HG02884 (cell line): Measurements from ENCODE around the gene CDC42SE2.
"Not testable (repeated sequence)": the region's sequence is repeated elsewhere in the genome, so short reads cannot be mapped to it uniquely, and the experiment has no call there.

Experiments
- ATAC-seq: cut with Tn5 transposase; IDR thresholded peaks from one replicate; pipeline ENCODE4 v1.9.1; 2021; ENCODE audit warnings: mild to moderate bottlenecking, moderate library complexity; ENCODE audit not compliant: unreplicated experiment

The CDC42SE2 gene

DNA sequence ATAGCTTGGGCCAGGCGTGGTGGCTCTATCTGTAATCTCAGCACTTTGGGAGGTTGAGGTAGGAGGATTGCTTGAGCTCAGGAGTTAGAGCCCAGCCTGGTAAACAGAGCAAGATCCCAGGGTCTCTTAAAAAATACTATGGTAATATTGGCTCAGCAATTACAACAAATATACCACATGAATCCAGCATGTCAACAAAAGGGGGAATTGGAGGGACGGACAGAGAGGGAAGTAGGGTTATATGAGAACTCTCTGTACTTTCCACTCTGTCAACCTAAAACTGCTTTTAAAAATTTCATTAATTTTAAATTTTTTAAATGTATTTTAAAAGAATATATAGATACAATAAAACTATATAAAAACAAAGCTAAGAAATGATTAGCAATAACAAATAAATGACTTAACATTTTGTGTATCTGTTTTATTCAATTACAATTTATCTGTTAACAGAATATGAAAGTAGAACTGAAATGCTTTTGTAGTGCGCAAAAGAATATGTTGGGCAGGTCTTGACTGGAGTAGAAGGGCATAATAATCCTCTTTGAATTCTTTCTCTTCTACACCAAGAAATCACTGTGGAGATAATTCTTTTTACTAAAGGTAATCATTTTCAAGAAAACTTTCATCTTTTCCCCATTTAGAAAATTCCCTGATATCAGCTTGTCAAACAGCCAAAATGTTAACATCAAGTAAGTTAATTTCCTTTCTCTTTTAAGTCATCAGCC lies 12.9 kb upstream of the CDC42SE2 start:
- ATAC-seq, result no peak

GRCh38 chr5:131252824-131253171 lies 11.1 kb upstream of the CDC42SE2 start:
- peak; percentile 83 for ATAC-seq

DNA sequence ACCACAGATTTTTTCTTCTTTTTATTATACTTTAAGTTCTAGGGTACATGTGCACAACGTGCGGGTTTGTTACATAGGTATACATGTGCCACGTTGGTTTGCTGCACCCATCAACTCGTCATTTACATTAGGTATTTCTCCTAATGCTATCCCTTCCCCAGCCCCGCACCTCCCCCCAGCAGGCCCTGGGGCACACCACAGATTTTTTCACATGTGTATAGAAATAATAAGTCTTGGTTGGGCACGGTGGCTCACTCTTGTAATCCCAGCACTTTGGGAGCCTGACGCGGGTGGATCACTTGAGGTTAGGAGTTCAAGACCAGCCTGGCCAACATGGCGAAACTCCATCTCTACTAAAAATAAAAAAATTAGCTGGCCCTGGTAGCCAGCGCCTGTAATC lies 9.8 kb upstream of the CDC42SE2 start:
- not testable (repeated sequence) for ATAC-seq

- no peak for ATAC-seq
Observed at GRCh38 chr5:131254741-131255140, 9.1 kb upstream of the CDC42SE2 start.

- ATAC-seq, result no peak
Observed at GRCh38 chr5:131256507-131256823, 7.4 kb upstream of the CDC42SE2 start.

DNA sequence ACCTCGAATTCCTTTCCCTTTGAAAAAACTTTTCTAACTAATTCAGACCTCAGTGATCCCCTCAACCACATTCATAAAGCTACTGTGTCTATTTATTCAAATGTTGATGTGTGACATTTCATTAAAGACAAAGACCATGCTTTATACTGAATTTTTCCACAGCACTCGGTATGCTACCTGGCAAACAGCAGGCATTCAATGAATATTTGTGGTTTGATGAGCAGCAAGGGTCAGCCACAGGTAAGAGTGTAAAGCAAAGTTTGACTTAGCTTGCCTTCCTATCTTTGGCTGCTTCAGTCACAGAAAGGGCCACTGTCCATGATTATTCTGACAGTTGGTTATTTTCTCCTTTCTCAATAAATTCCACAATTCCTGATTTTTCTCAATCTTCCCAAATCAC lies 5.1 kb upstream of the CDC42SE2 start:
- no peak for ATAC-seq

DNA sequence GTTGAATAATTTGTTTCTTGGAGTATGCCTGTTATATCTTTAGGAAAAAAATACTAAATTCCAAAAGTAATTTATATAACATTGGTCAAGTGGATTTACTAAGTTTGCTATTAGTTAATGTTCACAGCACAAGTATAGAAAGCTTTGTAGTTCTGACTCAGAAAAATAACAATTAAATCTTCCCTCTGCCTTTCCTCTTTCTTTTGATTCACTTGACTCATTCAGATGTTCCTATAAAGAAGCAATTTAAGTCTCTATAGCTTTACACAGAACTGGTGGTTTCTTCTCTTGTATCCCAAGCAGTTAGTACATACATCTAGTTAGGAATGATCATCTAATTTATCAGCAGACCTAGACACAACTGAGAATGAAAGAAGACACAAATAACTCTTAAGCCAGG lies 4.5 kb upstream of the CDC42SE2 start:
- no peak for ATAC-seq

GRCh38 chr5:131260895-131261294 lies 3.0 kb upstream of the CDC42SE2 start:
- no peak for ATAC-seq

DNA sequence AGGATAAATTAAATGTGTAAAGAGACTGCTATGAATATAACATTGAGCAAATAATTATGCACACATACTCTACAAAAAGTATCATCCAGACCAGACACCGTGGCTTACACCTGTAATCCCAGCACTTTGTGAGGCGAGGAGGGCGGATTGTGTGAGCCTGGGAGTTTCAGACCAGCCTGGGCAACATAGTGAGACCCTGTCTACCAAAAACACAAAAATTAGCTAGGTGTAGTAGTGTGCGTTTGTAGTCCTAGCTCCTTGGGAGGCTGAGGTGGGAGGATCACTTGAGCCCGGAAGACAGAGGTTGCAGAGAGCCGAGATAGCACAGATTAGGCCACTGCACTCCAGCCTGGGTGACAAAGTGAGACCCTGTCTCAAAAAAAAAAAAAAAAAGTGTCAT lies 2.4 kb upstream of the CDC42SE2 start:
- ATAC-seq, result no peak

DNA sequence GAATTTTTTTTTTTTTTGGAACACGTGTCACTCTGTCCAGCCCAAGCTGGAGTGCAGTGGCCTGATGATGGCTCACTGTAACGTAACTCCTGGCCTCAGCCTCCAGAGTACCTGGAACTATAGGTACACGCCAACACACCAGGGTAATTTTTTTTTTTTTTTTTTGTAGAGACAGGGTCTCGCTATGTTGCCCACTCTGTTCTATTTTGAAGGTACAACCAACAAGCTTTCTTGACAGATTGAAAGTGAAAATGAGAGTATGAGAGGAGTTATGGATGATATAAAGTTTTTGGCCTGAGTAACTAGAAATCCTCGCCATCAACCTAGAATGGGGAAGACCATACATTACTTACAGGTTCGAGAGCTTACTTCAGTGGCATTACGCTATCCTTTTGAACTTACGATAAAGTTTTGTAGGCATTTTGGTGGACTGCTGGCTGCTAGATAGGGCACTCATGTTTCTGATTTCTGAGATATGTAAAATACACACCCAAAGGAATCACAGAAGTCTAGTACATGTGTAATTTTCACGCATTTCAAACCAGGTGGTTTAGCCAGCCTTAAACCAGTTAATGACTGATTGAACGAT lies 806 bp upstream of the CDC42SE2 start:
- ATAC-seq, result peak; percentile 3

GRCh38 chr5:131264451-131265099 lies 722 bp downstream of the CDC42SE2 start:
- ATAC-seq, result no peak

DNA sequence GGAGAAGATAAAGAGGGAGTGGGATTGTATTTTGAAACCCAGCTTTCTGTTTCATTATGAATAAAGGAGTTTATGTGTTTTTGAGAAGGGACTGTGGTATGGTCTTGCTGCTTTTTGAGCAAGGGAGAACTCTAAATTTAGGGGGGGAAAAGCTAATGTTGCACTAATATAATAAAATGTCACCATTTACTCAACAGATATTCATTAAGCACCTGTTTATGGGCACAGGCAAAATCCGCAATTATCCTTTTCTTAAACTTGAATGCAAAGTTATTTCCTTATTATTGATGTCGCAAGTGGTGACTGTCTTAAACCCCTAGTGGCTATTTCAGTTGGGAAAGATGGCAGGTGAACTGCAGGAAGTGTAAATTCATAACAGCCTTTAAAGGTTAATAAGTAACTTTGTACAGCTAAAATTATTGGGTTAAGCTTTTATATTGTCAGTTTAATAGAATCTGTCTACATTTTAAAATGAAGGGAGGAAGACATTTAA lies 1.5 kb downstream of the CDC42SE2 start:
- peak; percentile 17 for ATAC-seq

GRCh38 chr5:131266370-131267060 lies 2.7 kb downstream of the CDC42SE2 start:
- no peak for ATAC-seq

- no peak for ATAC-seq
Observed at GRCh38 chr5:131268758-131269370, 5.0 kb downstream of the CDC42SE2 start.

DNA sequence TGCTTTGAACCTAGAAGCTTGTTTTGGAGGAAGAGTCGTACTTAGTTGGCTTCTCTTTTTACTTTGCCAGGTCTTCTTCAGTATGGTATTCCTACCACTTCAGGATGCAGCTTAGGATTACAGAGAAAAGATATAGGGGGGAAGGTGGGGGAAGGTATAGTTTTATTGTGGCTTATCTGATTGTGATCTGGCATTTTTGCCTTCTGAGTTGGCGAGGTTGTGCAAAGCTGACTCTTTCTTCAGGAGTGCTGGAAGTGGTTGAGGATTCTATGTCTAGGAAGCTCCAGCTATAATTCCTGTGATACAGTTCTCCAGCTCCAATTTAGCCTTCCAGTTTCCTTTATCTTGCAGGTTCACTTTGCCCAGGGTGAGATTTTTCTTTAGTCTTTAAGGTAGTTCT lies 7.0 kb downstream of the CDC42SE2 start:
- no peak for ATAC-seq

DNA sequence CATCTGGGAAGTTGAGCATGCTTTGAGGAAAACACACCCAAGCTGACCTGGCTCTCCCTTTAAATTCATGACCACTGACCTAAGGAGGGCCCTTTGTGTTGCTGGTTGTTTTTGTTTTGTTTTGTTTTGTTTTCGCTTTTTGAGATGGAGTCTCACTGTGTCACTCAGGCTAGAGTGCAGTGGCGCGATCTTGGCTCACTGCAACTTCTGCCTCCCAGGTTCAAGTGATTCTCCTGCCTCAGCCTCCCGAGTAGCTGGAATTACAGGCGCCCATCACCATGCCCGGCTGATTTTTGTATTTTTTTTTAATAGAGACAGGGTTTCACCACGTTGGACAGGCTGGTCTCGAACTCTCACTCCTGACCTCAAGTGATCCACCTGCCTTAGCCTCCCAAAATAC lies 8.0 kb downstream of the CDC42SE2 start:
- not testable (repeated sequence) for ATAC-seq

DNA sequence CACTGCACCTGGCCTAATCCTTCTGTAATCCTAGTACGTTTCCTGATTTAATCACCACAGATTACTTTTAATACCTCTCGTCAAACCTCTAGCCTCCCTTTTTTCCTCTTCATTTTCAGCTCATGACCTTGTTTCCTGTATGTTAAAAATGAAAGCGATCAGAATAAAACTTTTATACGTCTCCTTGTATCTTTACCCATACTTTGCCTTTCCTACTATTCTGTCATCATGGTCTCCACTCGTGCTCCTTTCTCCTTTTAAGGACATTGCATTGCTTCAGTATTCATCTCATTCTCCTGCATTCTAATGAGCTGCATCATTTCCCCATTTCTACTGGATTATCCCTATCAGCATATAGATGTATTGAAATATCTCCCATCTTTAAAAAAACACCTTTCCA lies 8.5 kb downstream of the CDC42SE2 start:
- ATAC-seq, result no peak

DNA sequence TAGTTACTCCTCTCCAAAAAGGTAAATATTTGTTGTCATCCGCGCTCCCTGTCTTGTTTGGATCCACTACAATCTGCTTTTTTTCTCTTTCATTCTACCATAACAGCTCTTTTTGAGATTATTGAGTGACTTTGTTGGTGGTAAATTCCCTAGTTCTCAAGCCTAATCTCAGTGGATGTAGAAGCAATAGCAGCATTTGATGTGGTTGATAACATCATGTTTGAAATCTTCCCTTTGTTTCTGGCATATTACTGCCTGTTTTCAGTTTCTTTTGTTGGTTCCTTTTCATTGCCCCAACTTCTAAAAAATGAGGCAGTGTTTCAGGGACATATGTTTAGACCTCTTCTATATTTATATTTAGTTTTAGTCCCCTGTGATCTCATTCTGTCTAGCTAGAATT lies 8.9 kb downstream of the CDC42SE2 start:
- peak; percentile 31 for ATAC-seq

- ATAC-seq, result no peak
Observed at GRCh38 chr5:131274326-131275063, 10.6 kb downstream of the CDC42SE2 start.

DNA sequence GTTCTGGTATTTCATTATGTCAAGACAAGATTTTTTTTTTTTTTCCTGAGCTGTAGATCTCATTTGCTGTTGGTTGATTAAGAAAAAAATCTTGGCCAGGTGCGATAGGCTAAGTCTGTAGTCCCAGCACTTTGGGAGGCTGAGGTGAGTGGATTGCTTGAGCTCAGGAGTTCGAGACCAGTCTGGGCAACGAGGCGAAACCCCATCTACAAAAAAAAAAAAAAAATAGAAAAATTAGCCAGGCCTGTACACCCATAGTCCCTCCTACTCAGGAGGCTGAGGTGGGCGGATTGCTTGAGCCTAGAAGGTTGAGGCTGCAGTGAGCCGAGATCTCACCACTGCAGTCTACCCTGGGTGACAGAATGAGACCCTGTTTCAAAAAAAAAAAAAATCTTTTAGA lies 12.2 kb downstream of the CDC42SE2 start:
- ATAC-seq, result no peak

- ATAC-seq, result no peak
Observed at GRCh38 chr5:131277447-131277846, 13.6 kb downstream of the CDC42SE2 start.
